ENCODE measurements around the gene CLINT1.

GRCh38 chr5:157827423-157827822 is 31.5 kb downstream of the CLINT1 start:
- TF ChIP-seq CTCF (conservative IDR thresholded peaks at IDR 0.05): no peak
- no peak for TF ChIP-seq ZFX (IDR thresholded peaks at IDR 0.05)

Measured in C4-2B (cell line).